K562 (cell line): Measurements from ENCODE around the gene RNF144A. TPM values are rescaled to one million over a fixed set of nuclear protein-coding genes. Genes with fewer than 3 reads are reported as not detected.

Experiments
- ATAC-seq: fragments of 200-7000 bp; cut with Tn5 transposase; 3 replicates; pipeline ENCODE4 v1.9.1; 2020; ENCODE audit warnings: moderate library complexity
- BruUV-seq: library from RNA; stranded (reverse); fragments of 400-500 nt; replicated peaks from 2 replicates; lab custom pipeline; 2021; lab: Mats Ljungman, UMichigan
- CTCF ChIA-PET: fragments of 300-600 bp; formaldehyde crosslinking; extraction: SDS; loops from one replicate; lab custom pipeline; 2021; ENCODE audit warnings: low intra/inter-chr PET ratio; lab: Yijun Ruan, JAX
- POLR2A ChIA-PET: fragments of 300-600, 350-650 bp; sonication (Branson Sonifier 250); formaldehyde crosslinking; extraction: SDS; loops from one replicate; lab custom pipeline; 2021; ENCODE audit warnings: antibody characterized with exemption, inconsistent platforms; lab: Yijun Ruan, JAX
- DNase-seq, 4 experiments: peaks; one replicate each; pipeline versions ENCODE4 v3.0.0 to v3.0.0-alpha.2; 2011 to 2018; ENCODE audit warnings: low spot score in 3 of 4, mixed read lengths in 3 of 4; ENCODE audit errors: extremely low read depth in 1 of 4
- FAIRE-seq: peaks from 2 replicates; lab custom pipeline; 2011; peaks lifted over from hg19 to GRCh38; lab: Jason Lieb, UNC
- H2AFZ ChIP-seq: 2 replicates; pipeline ENCODE4 v1.6.0; 2011; ENCODE audit warnings: low read depth, low read length, control low read depth, inconsistent platforms
- H3K27ac ChIP-seq: fragments of 200-600 bp; 3 replicates; pipeline ENCODE4 v1.8.0; 2011; ENCODE audit warnings: low read depth, mild to moderate bottlenecking, control low read depth, inconsistent platforms, low read length, moderate library complexity, mixed read lengths; ENCODE audit errors: extremely low read depth
- H3K27me3 ChIP-seq, 2 experiments: fragments of 300-600 bp in 1 of 2; 2 replicates in 1 of 2; 3 replicates in 1 of 2; pipeline versions ENCODE4 v1.6.0 to v1.8.0; 2011; ENCODE audit warnings: inconsistent platforms in 2 of 2, low read length in 2 of 2, mild to moderate bottlenecking in 1 of 2, mixed read lengths in 1 of 2, moderate library complexity in 1 of 2; ENCODE audit not compliant: control insufficient read depth in 2 of 2, insufficient read depth in 2 of 2
- H3K36me3 ChIP-seq: fragments of 300-600 bp; 3 replicates; pipeline ENCODE4 v1.8.0; 2011; ENCODE audit warnings: mild to moderate bottlenecking, low read length, inconsistent platforms; ENCODE audit not compliant: control insufficient read depth, insufficient read depth
- H3K4me1 ChIP-seq, 2 experiments: fragments of 200-600 bp in 1 of 2; replicated peaks in 1 of 2; 2 replicates in 1 of 2; 3 replicates in 1 of 2; pipeline versions ENCODE4 v1.5.1 to v1.8.0; 2011; ENCODE audit warnings: inconsistent platforms in 2 of 2, low read length in 2 of 2, mild to moderate bottlenecking in 1 of 2, mixed read lengths in 1 of 2, moderate library complexity in 1 of 2; ENCODE audit not compliant: control insufficient read depth in 2 of 2, insufficient read depth in 2 of 2
- H3K4me2 ChIP-seq: 2 replicates; pipeline ENCODE4 v1.6.1; 2011; ENCODE audit warnings: low read length, control low read depth, inconsistent platforms, mixed read lengths; ENCODE audit not compliant: insufficient read depth
- H3K4me3 ChIP-seq: fragments of 200-600 bp; sonication (generic), shearing (Covaris generic); 2 replicates; pipeline ENCODE4 v1.5.1; 2016; ENCODE audit warnings: control low read depth, inconsistent platforms
- H3K79me2 ChIP-seq: fragments of 200-600 bp; 3 replicates; pipeline ENCODE4 v1.8.0; 2011; ENCODE audit warnings: low read length, inconsistent platforms; ENCODE audit not compliant: control insufficient read depth, insufficient read depth
- H3K9ac ChIP-seq, 2 experiments: 2 replicates each; pipeline versions ENCODE4 v1.6.0 to v1.6.1; 2011; ENCODE audit warnings: low read depth in 2 of 2, low read length in 2 of 2, control low read depth in 1 of 2, inconsistent platforms in 1 of 2, mild to moderate bottlenecking in 1 of 2, mixed read lengths in 1 of 2; ENCODE audit not compliant: insufficient read depth in 1 of 2
- H3K9me1 ChIP-seq: one replicate; pipeline ENCODE4 v1.6.0; 2011; ENCODE audit warnings: inconsistent platforms, mild to moderate bottlenecking, low read length, moderate library complexity; ENCODE audit not compliant: control insufficient read depth, insufficient read depth
- H3K9me3 ChIP-seq: replicated peaks from 2 replicates; pipeline ENCODE4 v1.5.1; 2011; ENCODE audit warnings: low read depth, low read length, inconsistent platforms; ENCODE audit not compliant: control insufficient read depth, insufficient read depth
- H4K20me1 ChIP-seq: replicated peaks from 2 replicates; pipeline ENCODE4 v1.6.1; 2011; ENCODE audit warnings: low read length, inconsistent platforms, mixed read lengths; ENCODE audit not compliant: control insufficient read depth, insufficient read depth
- CBX5 ChIP-seq: IDR thresholded peaks from 2 replicates; pipeline ENCODE4 v1.6.1; 2014; ENCODE audit warnings: low read depth, borderline replicate concordance
- CTBP1 ChIP-seq: fragments of 450-650 bp; IDR thresholded peaks from 2 replicates; pipeline ENCODE4 v1.6.1; 2016; ENCODE audit warnings: borderline replicate concordance
- HIVEP1 ChIP-seq: fragments of 250-450 bp; sonication (Bioruptor Pico); IDR thresholded peaks from 2 replicates; pipeline ENCODE4 v1.4.0; 2020; ENCODE audit warnings: mild to moderate bottlenecking
- HNRNPH1 ChIP-seq: fragments of 200-400 bp; formaldehyde crosslinking; optimal IDR thresholded peaks from 2 replicates; pipeline ENCODE3; 2017; ENCODE audit warnings: low read depth, mild to moderate bottlenecking, low read length, moderate library complexity
- RBM34 ChIP-seq: fragments of 200-400 bp; formaldehyde crosslinking; IDR thresholded peaks from 2 replicates; pipeline ENCODE4 v1.6.1; 2018; ENCODE audit warnings: low read length, borderline replicate concordance; ENCODE audit not compliant: insufficient read depth
- SMARCC2 ChIP-seq: fragments of 450-650 bp; IDR thresholded peaks from 2 replicates; pipeline ENCODE4 v1.6.1; 2017; ENCODE audit warnings: antibody characterized with exemption, moderate library complexity, mild to moderate bottlenecking, low read depth
- ZC3H11A ChIP-seq: IDR thresholded peaks from 2 replicates; pipeline ENCODE4 v1.6.1; 2012; ENCODE audit warnings: low read depth, low read length, improper control_type of control experiment
- ZNF445 ChIP-seq: fragments of 250-450 bp; sonication (Bioruptor Pico); IDR thresholded peaks from 2 replicates; pipeline ENCODE4 v1.4.0; 2020; ENCODE audit warnings: low read depth, mild to moderate bottlenecking, moderate library complexity
- WGBS: fragments of 100-300 bp; shearing (Covaris generic); methylation state at CpG from one replicate; pipeline ENCODE4 v1.1.6; 2016; ENCODE audit warnings: low coverage, mixed read lengths; ENCODE audit not compliant: insufficient coverage; ENCODE audit errors: missing lambda C conversion rate; 5-methylcytosine and 5-hydroxymethylcytosine counted together
- in situ Hi-C: fragments of 300-500 bp; cut with MboI; formaldehyde crosslinking; loops from 4 replicates; pipeline ENCODE4 v1.15.0; 2018; ENCODE audit warnings: inconsistent platforms, mixed read lengths
- intact Hi-C: fragments of 100-400 bp; cut with micrococcal nuclease; formaldehyde crosslinking; loops from 2 replicates; pipeline ENCODE4 v1.14.2; 2022
- polyA plus RNA-seq, 8 experiments: library from polyadenylated mRNA; depleted of rRNA in 4 of 8; stranded (reverse) in 5 of 8; unstranded in 3 of 8; fragments of >200 nt; fragmentation: Nextera tagmentation in 2 of 8; fragmentation: Illumina TruSeq in 1 of 8; extraction: Ambion mirVana in 2 of 8; extraction: Trizol in 1 of 8; gene quantifications; 2 replicates each; pipeline versions ENCODE4 v1.2.1 to v1.2.3, GENCODE V29; 2011 to 2014; ENCODE audit warnings: inconsistent platforms in 1 of 8, missing spikeins in 1 of 8
- total RNA-seq, 7 experiments: library from RNA; depleted of rRNA in 6 of 7; stranded (reverse); fragments of >200 nt in 6 of 7; fragmentation: Illumina TruSeq in 2 of 7; extraction: Trizol in 2 of 7; gene quantifications; 2 replicates each; pipeline versions ENCODE4 v1.2.1 to v1.2.3, GENCODE V29; 2011 to 2021; ENCODE audit warnings: low replicate concordance in 1 of 7
- TF ChIP-seq, protein P1 (sequence below), 2 experiments: fragments of 450-650 bp in 1 of 2; sonication (generic) in 1 of 2; formaldehyde crosslinking in 1 of 2; IDR thresholded peaks; 2 replicates each; pipeline versions ENCODE4 v1.7.1 to v1.9.0; 2016 to 2022; ENCODE audit warnings: inconsistent platforms in 1 of 2, mild to moderate bottlenecking in 1 of 2, missing genetic modification reagents in 1 of 2
- TF ChIP-seq, protein P2 (sequence below): fragments of 450-650 bp; IDR thresholded peaks from 2 replicates; pipeline ENCODE4 v1.6.1; 2016; ENCODE audit warnings: borderline replicate concordance

Gene RNF144A
- total and polyA plus RNA-seq, 9 of the 15 experiments (the other 6 are each of a cell fraction or from before 2014, with no cell fraction given): 0.96 to 11.3 (median 6.2) TPM

DNA sequence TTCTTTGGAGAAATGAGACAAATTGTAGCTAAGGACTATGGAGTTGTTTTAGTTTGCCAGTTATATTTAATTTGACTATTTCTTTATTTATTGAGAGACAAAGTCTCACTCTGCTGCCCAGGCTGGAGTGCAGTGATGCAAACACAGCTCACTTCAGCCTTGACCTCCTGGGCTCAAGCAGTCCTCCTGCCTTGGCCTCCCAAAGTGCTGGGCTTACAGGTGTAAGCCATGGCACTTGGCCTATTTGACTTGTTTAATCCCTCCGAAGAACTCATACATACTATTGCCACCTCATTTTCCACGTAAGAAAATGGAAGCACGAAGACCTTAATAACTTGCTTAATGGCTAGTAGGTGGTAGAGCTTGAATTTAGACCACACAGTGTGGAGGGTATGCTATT, 988 bp upstream of the RNF144A start:
- Histone ChIP-seq H3K4me2 (no peak overlapping the region), H3K9me3 (no peaks in the 10 kb centered on the region), H4K20me1 (0 out of 2 replicates have a peak, but pooled peaks cover under 1% of the 10 kb centered on the region), H2AFZ (no peak overlapping the region), H3K27ac (no peak overlapping the region), H3K9ac (no peak overlapping the region), H3K79me2 (no peaks in the 10 kb centered on the region), H3K9me1 (no peaks in the 10 kb centered on the region), H3K36me3 (no peaks in the 10 kb centered on the region), H3K4me3 (no peak overlapping the region), H3K27me3 (0 out of 5 replicates have a peak, but pooled peaks cover 0 to 4% of the 10 kb centered on the region in 2 experiments), H3K4me1 (peaks cover 3 to 20% of the 10 kb centered on the region in 2 experiments; a peak in 4 of 5 replicates)
- intact Hi-C loops: loop anchor here (2.0 to 5.0 kb wide), 4 partner anchors 19 to 166 kb away; no protein-coding TSS in a partner anchor
- ChIA-PET POLR2A (interaction anchor here (1.5 kb wide), 2 partner anchors 19 to 22 kb away, joined by 5 read pairs; no protein-coding TSS in a partner anchor), CTCF (interaction anchor here (1.1 kb wide), 1 partner anchor 91 kb away, joined by 4 read pairs; no protein-coding TSS in a partner anchor)
- WGBS: 16% methylated on average over 3 of the region's 3 CpGs
- no TSS peak for BruUV-seq
- no peak for ATAC-seq
- in situ Hi-C loops: no loop called here
- DNase-seq: no peak
- FAIRE-seq: no peak
- TF ChIP-seq RBM34 (no peak), HIVEP1 (no peak), ZNF445 (CRISPR knock-in tag) (no peak), HNRNPH1 (no peak), SMARCC2 (no peak), CTBP1 (no peak), ZC3H11A (no peak), CBX5 (no peak)
- TF ChIP-seq, protein P1, sequence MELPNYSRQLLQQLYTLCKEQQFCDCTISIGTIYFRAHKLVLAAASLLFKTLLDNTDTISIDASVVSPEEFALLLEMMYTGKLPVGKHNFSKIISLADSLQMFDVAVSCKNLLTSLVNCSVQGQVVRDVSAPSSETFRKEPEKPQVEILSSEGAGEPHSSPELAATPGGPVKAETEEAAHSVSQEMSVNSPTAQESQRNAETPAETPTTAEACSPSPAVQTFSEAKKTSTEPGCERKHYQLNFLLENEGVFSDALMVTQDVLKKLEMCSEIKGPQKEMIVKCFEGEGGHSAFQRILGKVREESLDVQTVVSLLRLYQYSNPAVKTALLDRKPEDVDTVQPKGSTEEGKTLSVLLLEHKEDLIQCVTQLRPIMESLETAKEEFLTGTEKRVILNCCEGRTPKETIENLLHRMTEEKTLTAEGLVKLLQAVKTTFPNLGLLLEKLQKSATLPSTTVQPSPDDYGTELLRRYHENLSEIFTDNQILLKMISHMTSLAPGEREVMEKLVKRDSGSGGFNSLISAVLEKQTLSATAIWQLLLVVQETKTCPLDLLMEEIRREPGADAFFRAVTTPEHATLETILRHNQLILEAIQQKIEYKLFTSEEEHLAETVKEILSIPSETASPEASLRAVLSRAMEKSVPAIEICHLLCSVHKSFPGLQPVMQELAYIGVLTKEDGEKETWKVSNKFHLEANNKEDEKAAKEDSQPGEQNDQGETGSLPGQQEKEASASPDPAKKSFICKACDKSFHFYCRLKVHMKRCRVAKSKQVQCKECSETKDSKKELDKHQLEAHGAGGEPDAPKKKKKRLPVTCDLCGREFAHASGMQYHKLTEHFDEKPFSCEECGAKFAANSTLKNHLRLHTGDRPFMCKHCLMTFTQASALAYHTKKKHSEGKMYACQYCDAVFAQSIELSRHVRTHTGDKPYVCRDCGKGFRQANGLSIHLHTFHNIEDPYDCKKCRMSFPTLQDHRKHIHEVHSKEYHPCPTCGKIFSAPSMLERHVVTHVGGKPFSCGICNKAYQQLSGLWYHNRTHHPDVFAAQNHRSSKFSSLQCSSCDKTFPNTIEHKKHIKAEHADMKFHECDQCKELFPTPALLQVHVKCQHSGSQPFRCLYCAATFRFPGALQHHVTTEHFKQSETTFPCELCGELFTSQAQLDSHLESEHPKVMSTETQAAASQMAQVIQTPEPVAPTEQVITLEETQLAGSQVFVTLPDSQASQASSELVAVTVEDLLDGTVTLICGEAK (IDR thresholded peaks at IDR 0.05): no peak
- TF ChIP-seq, protein P1 (CRISPR knock-in tag; IDR thresholded peaks at IDR 0.05): no peak
- TF ChIP-seq, protein P2, sequence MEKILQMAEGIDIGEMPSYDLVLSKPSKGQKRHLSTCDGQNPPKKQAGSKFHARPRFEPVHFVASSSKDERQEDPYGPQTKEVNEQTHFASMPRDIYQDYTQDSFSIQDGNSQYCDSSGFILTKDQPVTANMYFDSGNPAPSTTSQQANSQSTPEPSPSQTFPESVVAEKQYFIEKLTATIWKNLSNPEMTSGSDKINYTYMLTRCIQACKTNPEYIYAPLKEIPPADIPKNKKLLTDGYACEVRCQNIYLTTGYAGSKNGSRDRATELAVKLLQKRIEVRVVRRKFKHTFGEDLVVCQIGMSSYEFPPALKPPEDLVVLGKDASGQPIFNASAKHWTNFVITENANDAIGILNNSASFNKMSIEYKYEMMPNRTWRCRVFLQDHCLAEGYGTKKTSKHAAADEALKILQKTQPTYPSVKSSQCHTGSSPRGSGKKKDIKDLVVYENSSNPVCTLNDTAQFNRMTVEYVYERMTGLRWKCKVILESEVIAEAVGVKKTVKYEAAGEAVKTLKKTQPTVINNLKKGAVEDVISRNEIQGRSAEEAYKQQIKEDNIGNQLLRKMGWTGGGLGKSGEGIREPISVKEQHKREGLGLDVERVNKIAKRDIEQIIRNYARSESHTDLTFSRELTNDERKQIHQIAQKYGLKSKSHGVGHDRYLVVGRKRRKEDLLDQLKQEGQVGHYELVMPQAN: no peak
